Right atrium auricular region (tissue), 2 donors: Measurements from ENCODE around the gene CECR2. TPM values are rescaled to one million over a fixed set of nuclear protein-coding genes. Genes with fewer than 3 reads are reported as not detected.
A peak's percentile ranks its signal among the peaks of the same experiment; 100 is the strongest.

ENCODE experiments used
- DNase-seq: peaks from one replicate; pipeline ENCODE4 v3.0.0-alpha.2; 2019; ENCODE audit warnings: low spot score
- H3K27ac ChIP-seq, 2 donors: fragments of 200-600 bp; sonication (generic); 1 replicate in 1 of 2; 2 replicates in 1 of 2; pipeline ENCODE4 v1.5.1; 2016 to 2019
- H3K27me3 ChIP-seq, 2 donors: fragments of 200-600 bp; sonication (generic); one replicate each; pipeline versions ENCODE4 v1.5.1 to v1.6.0; 2017 to 2019
- H3K36me3 ChIP-seq: fragments of 200-600 bp; sonication (generic); one replicate; pipeline ENCODE4 v1.5.1; 2016
- H3K4me1 ChIP-seq, 2 donors: fragments of 200-600 bp; sonication (generic); one replicate each; pipeline versions ENCODE4 v1.5.1 to v1.6.0; 2017 to 2019
- H3K4me3 ChIP-seq, 2 donors: fragments of 200-600 bp; sonication (generic); 1 replicate in 1 of 2; 2 replicates in 1 of 2; pipeline ENCODE4 v1.5.1; 2017 to 2019; ENCODE audit warnings: mild to moderate bottlenecking in 1 of 2, moderate library complexity in 1 of 2
- H3K9me3 ChIP-seq, 2 donors: fragments of 200-600 bp; sonication (generic); one replicate each; pipeline ENCODE4 v1.5.1; 2019
- CTCF ChIP-seq, 2 donors: fragments of 200-600 bp; sonication (generic); IDR thresholded peaks; one replicate each; pipeline ENCODE4 v1.5.1; 2019; ENCODE audit warnings: antibody characterized with exemption in 2 of 2
- total RNA-seq, 2 donors: library from RNA; depleted of rRNA; stranded (reverse); fragments of >200 nt; gene quantifications; one replicate each; pipeline ENCODE4 v1.1.0, GENCODE V29; 2016

The CECR2 gene
- total RNA-seq, 2 donors from 2014 or later, result 4.0 to 4.8 TPM

- Histone ChIP-seq H3K36me3 (no peaks in the 10 kb centered on the region), H3K4me1 (no peaks in the 10 kb centered on the region), H3K27me3 (no peaks in the 10 kb centered on the region), H3K9me3 (no peaks in the 10 kb centered on the region), H3K4me3 (no peak overlapping the region), H3K27ac (no peak overlapping the region)
- TF ChIP-seq CTCF (IDR thresholded peaks at IDR 0.05), result no peak
- DNase-seq, result no peak
These were observed 16.5 kb upstream of the CECR2 start for GRCh38 chr22:17352798-17353197.

GRCh38 chr22:17357688-17358087 is 11.6 kb upstream of the CECR2 start:
- no peak for TF ChIP-seq CTCF (IDR thresholded peaks at IDR 0.05)
- no peak overlapping the region for H3K4me3 ChIP-seq

GRCh38 chr22:17358415-17358814 is 10.8 kb upstream of the CECR2 start:
- DNase-seq, result no peak
- Histone ChIP-seq H3K36me3 (no peaks in the 10 kb centered on the region), H3K4me3 (no peak overlapping the region), H3K27me3 (no peaks in the 10 kb centered on the region), H3K27ac (no peak overlapping the region), H3K9me3 (no peaks in the 10 kb centered on the region), H3K4me1 (no peaks in the 10 kb centered on the region)
- no peak for TF ChIP-seq CTCF (IDR thresholded peaks at IDR 0.05)

More at GRCh38 chr22:17357688-17358087, 11.6 kb upstream of the CECR2 start:
- Histone ChIP-seq H3K27ac (no peak overlapping the region), H3K4me1 (no peaks in the 10 kb centered on the region), H3K27me3 (no peaks in the 10 kb centered on the region), H3K36me3 (no peaks in the 10 kb centered on the region), H3K9me3 (no peaks in the 10 kb centered on the region)
- no peak for DNase-seq

GRCh38 chr22:17359501-17359900 is 9.8 kb upstream of the CECR2 start:
- no peaks in the 10 kb centered on the region for H3K36me3 ChIP-seq
- H3K27ac ChIP-seq, result no peak overlapping the region
- DNase-seq, result no peak
- no peak overlapping the region for H3K4me3 ChIP-seq
- no peaks in the 10 kb centered on the region for H3K4me1 ChIP-seq
- no peaks in the 10 kb centered on the region for H3K9me3 ChIP-seq
- no peak for TF ChIP-seq CTCF (IDR thresholded peaks at IDR 0.05)
- no peaks in the 10 kb centered on the region for H3K27me3 ChIP-seq

GRCh38 chr22:17366329-17366728 is 2.9 kb upstream of the CECR2 start:
- Histone ChIP-seq H3K27me3 (no peaks in the 10 kb centered on the region), H3K9me3 (no peaks in the 10 kb centered on the region), H3K27ac (no peak overlapping the region), H3K4me3 (no peak overlapping the region), H3K36me3 (no peaks in the 10 kb centered on the region), H3K4me1 (peaks cover 0 to 12% of the 10 kb centered on the region in 2 donors)
- DNase-seq, result no peak
- TF ChIP-seq CTCF (IDR thresholded peaks at IDR 0.05), result no peak

- Histone ChIP-seq H3K27me3 (no peaks in the 10 kb centered on the region), H3K9me3 (no peaks in the 10 kb centered on the region), H3K4me3 (no peak overlapping the region), H3K4me1 (peaks cover 0 to 12% of the 10 kb centered on the region in 2 donors), H3K36me3 (no peaks in the 10 kb centered on the region), H3K27ac (no peak overlapping the region)
- DNase-seq, result no peak
- peak; percentile 30 to 69 for TF ChIP-seq CTCF (IDR thresholded peaks at IDR 0.05)
These were observed 2.4 kb upstream of the CECR2 start for GRCh38 chr22:17366830-17367229.
